Liver (tissue), 3 donors: ENCODE results near the gene SPATA32.

Experiments used
- ATF3 ChIP-seq: IDR thresholded peaks from 2 replicates; pipeline ENCODE4 v1.6.1; 2016; ENCODE audit warnings: antibody characterized with exemption
- CTCF ChIP-seq: fragments of 150-350 bp; IDR thresholded peaks from 2 replicates; pipeline ENCODE4 v1.5.1; 2017; ENCODE audit warnings: improper control_type of control experiment, low read depth, low read length; ENCODE audit not compliant: missing input control
- FOXA1 ChIP-seq: IDR thresholded peaks from 2 replicates; pipeline ENCODE4 v1.6.1; 2016; ENCODE audit warnings: antibody characterized with exemption
- RAD21 ChIP-seq, 2 donors: IDR thresholded peaks; 2 replicates each; pipeline ENCODE4 v1.6.1; 2016; ENCODE audit warnings: antibody characterized with exemption in 2 of 2, mild to moderate bottlenecking in 2 of 2
- REST ChIP-seq: IDR thresholded peaks from 2 replicates; pipeline ENCODE4 v1.6.1; 2016; ENCODE audit warnings: antibody characterized with exemption, mild to moderate bottlenecking
- donor health status: healthy.
- donor health status: healthy.

- TF ChIP-seq FOXA1 = no peak
- no peak for TF ChIP-seq CTCF
- TF ChIP-seq ATF3 = no peak
- no peak for TF ChIP-seq REST
- no peak for TF ChIP-seq RAD21 (IDR thresholded peaks at IDR 0.05)
Observed at GRCh38 chr17:45227101-45227925, 34.6 kb downstream of the SPATA32 start.
